Adrenal gland (tissue), 5 donors: Measurements from ENCODE around the gene PACRG.

ENCODE experiments used
- POLR2A ChIP-seq, 2 donors: fragments of 450-650 bp; IDR thresholded peaks; one replicate each; pipeline ENCODE4 v1.6.1; 2017; ENCODE audit warnings: antibody characterized with exemption in 2 of 2, mild to moderate bottlenecking in 2 of 2, moderate library complexity in 1 of 2
- TF ChIP-seq, protein P1 (sequence below), 6 experiments: fragments of 450-650 bp in 4 of 6; fragments of 200-600 bp in 2 of 6; sonication (generic) in 1 of 6; IDR thresholded peaks; 1 replicate in 5 of 6; 2 replicates in 1 of 6; pipeline versions ENCODE4 v1.5.1 to v1.8.0; 2016 to 2021; ENCODE audit warnings: antibody characterized with exemption in 6 of 6, mild to moderate bottlenecking in 2 of 6, moderate library complexity in 1 of 6
- donor health status: DM: no; HTN: no; CAD: no.

DNA sequence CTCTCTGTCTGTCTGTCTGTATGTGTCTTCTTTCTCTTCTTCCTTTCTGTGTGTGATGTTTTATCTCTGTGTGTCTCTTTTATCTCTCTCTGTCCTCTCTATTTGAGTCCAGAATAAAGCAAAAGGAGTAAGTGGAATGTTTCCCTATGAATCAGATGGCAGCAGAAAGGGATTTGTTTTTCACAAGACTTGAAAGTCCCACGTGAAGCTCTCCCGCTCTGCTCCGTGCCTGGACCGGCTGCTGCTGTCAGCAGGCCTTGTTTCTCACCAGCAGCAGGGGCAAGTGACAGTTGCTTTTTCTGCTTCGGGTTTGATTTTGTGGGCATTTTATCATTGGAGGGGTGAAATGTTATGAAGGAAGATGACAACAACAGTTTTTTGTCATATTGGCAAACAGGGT, 212.7 kb downstream of the PACRG start:
- TF ChIP-seq, protein P1, sequence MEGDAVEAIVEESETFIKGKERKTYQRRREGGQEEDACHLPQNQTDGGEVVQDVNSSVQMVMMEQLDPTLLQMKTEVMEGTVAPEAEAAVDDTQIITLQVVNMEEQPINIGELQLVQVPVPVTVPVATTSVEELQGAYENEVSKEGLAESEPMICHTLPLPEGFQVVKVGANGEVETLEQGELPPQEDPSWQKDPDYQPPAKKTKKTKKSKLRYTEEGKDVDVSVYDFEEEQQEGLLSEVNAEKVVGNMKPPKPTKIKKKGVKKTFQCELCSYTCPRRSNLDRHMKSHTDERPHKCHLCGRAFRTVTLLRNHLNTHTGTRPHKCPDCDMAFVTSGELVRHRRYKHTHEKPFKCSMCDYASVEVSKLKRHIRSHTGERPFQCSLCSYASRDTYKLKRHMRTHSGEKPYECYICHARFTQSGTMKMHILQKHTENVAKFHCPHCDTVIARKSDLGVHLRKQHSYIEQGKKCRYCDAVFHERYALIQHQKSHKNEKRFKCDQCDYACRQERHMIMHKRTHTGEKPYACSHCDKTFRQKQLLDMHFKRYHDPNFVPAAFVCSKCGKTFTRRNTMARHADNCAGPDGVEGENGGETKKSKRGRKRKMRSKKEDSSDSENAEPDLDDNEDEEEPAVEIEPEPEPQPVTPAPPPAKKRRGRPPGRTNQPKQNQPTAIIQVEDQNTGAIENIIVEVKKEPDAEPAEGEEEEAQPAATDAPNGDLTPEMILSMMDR (IDR thresholded peaks at IDR 0.05): no peak
- no peak for TF ChIP-seq POLR2A (IDR thresholded peaks at IDR 0.05)
